SK-N-SH (cell line): Measurements from ENCODE around the gene CHD8. TPM values are rescaled to one million over a fixed set of nuclear protein-coding genes. Genes with fewer than 3 reads are reported as not detected.

Experiments
- CTCF ChIA-PET: fragments of 300-600, 350-600 bp; formaldehyde crosslinking; extraction: SDS; loops from one replicate; lab custom pipeline; 2021; lab: Yijun Ruan, JAX
- POLR2A ChIA-PET: fragments of 350-600 bp; sonication (Branson Sonifier 250); formaldehyde crosslinking; extraction: SDS; loops from one replicate; lab custom pipeline; 2020; ENCODE audit warnings: antibody characterized with exemption, inconsistent platforms; lab: Yijun Ruan, JAX
- DNase-seq: peaks from one replicate; pipeline ENCODE4 v3.0.0; 2012
- H2AFZ ChIP-seq: fragments of 200-600 bp; sonication (generic); 2 replicates; pipeline ENCODE4 v1.8.1; 2016; ENCODE audit warnings: antibody characterized with exemption, mild to moderate bottlenecking, low read depth
- H3F3A ChIP-seq: fragments of 200-600 bp; sonication (generic); replicated peaks from 2 replicates; pipeline ENCODE3; 2016; ENCODE audit warnings: antibody characterized with exemption, mild to moderate bottlenecking; ENCODE audit not compliant: insufficient read depth
- H3K27ac ChIP-seq, 2 experiments: fragments of 200-500 bp in 1 of 2; fragments of 200-600 bp in 1 of 2; sonication (Bioruptor generic) in 1 of 2; sonication (generic), shearing (Covaris generic) in 1 of 2; 2 replicates each; pipeline versions ENCODE4 v1.5.1 to v1.6.1; 2014 to 2016; ENCODE audit warnings: low read depth in 2 of 2, inconsistent platforms in 1 of 2, low read length in 1 of 2, mild to moderate bottlenecking in 1 of 2, mixed read lengths in 1 of 2
- H3K27me3 ChIP-seq: fragments of 200-600 bp; sonication (generic), shearing (Covaris generic); 2 replicates; pipeline ENCODE4 v1.6.1; 2016; ENCODE audit warnings: mixed run types; ENCODE audit not compliant: insufficient read depth
- H3K36me3 ChIP-seq, 2 experiments: fragments of 200-500 bp in 1 of 2; fragments of 200-600 bp in 1 of 2; sonication (Bioruptor generic) in 1 of 2; sonication (generic) in 1 of 2; replicated peaks in 1 of 2; 2 replicates each; pipeline versions ENCODE3 to v1.5.1; 2014 to 2016; ENCODE audit warnings: low read length in 1 of 2, mild to moderate bottlenecking in 1 of 2; ENCODE audit not compliant: insufficient read depth in 2 of 2, control insufficient read depth in 1 of 2
- H3K4me1 ChIP-seq, 2 experiments: fragments of 200-500 bp in 1 of 2; fragments of 200-600 bp in 1 of 2; sonication (Bioruptor generic) in 1 of 2; sonication (generic), shearing (Covaris generic) in 1 of 2; 2 replicates each; pipeline versions ENCODE4 v1.5.1 to v1.6.1; 2014 to 2016; ENCODE audit warnings: low read depth in 1 of 2, low read length in 1 of 2, mixed run types in 1 of 2; ENCODE audit not compliant: insufficient read depth in 2 of 2, control insufficient read depth in 1 of 2
- H3K4me2 ChIP-seq: fragments of 200-600 bp; sonication (generic), shearing (Covaris generic); 2 replicates; pipeline ENCODE4 v1.6.1; 2017; ENCODE audit warnings: mixed run types
- H3K4me3 ChIP-seq, 2 experiments: fragments of 200-500 bp in 1 of 2; fragments of 200-600 bp in 1 of 2; sonication (Bioruptor generic) in 1 of 2; sonication (generic), shearing (Covaris generic) in 1 of 2; 2 replicates each; pipeline versions ENCODE4 v1.5.1 to v1.8.1; 2014 to 2016; ENCODE audit warnings: low read depth in 2 of 2, inconsistent platforms in 1 of 2, low read length in 1 of 2, mild to moderate bottlenecking in 1 of 2, mixed read lengths in 1 of 2, moderate library complexity in 1 of 2
- H3K79me2 ChIP-seq: fragments of 200-600 bp; sonication (generic); 2 replicates; pipeline ENCODE4 v1.8.1; 2017; ENCODE audit warnings: mild to moderate bottlenecking; ENCODE audit not compliant: insufficient read depth
- H3K9ac ChIP-seq: fragments of 200-600 bp; sonication (generic); 2 replicates; pipeline ENCODE4 v1.6.1; 2017; ENCODE audit warnings: mixed run types
- H3K9me2 ChIP-seq: fragments of 200-600 bp; sonication (generic); 2 replicates; pipeline ENCODE4 v1.6.1; 2017; ENCODE audit warnings: mixed run types
- H3K9me3 ChIP-seq: fragments of 200-600 bp; sonication (generic); 2 replicates; pipeline ENCODE4 v1.6.1; 2017; ENCODE audit warnings: mixed run types, mild to moderate bottlenecking, moderate library complexity
- H4K20me1 ChIP-seq: fragments of 200-600 bp; sonication (generic); 2 replicates; pipeline ENCODE4 v1.6.1; 2017; ENCODE audit warnings: mild to moderate bottlenecking, mixed run types; ENCODE audit not compliant: insufficient read depth
- CHD2 ChIP-seq: fragments of 150-350 bp; IDR thresholded peaks from 2 replicates; pipeline ENCODE4 v1.6.1; 2018; ENCODE audit warnings: low read length; ENCODE audit not compliant: partially characterized antibody
- EP300 ChIP-seq, 2 experiments: IDR thresholded peaks; 2 replicates each; pipeline versions ENCODE4 v1.4.0 to v1.6.1; 2012; ENCODE audit warnings: borderline replicate concordance in 1 of 2, low read depth in 1 of 2, low read length in 1 of 2
- EZH2phosphoT487 ChIP-seq: fragments of 200-600 bp; sonication (generic); IDR thresholded peaks from 2 replicates; pipeline ENCODE4 v1.6.1; 2017; ENCODE audit warnings: low read depth, mixed run types, mild to moderate bottlenecking, antibody characterized with exemption, moderate library complexity, borderline replicate concordance
- FOXM1 ChIP-seq: IDR thresholded peaks from 2 replicates; pipeline ENCODE4 v1.4.0; 2012; ENCODE audit warnings: low read depth, mild to moderate bottlenecking
- MEF2A ChIP-seq: IDR thresholded peaks from 2 replicates; pipeline ENCODE4 v1.4.0; 2012; ENCODE audit warnings: low read depth, borderline replicate concordance
- MXI1 ChIP-seq: IDR thresholded peaks from 2 replicates; pipeline ENCODE4 v1.6.1; 2012; ENCODE audit warnings: mild to moderate bottlenecking, low read depth, low read length, improper control_type of control experiment
- NRF1 ChIP-seq: IDR thresholded peaks from 2 replicates; pipeline ENCODE4 v1.6.1; 2012; ENCODE audit warnings: low read depth, mild to moderate bottlenecking, low read length
- RAD21 ChIP-seq: IDR thresholded peaks from 2 replicates; pipeline ENCODE4 v1.6.1; 2012; ENCODE audit warnings: mild to moderate bottlenecking, low read length
- RCOR1 ChIP-seq: fragments of 150-350 bp; IDR thresholded peaks from 2 replicates; pipeline ENCODE4 v1.6.1; 2017; ENCODE audit warnings: antibody characterized with exemption, low read length
- RFX5 ChIP-seq: IDR thresholded peaks from 2 replicates; pipeline ENCODE4 v1.6.1; 2012; ENCODE audit warnings: mild to moderate bottlenecking, improper control_type of control experiment, low read length
- SIN3A ChIP-seq: IDR thresholded peaks from 2 replicates; pipeline ENCODE4 v1.6.1; 2012; ENCODE audit warnings: low read depth, mild to moderate bottlenecking, low read length, moderate library complexity, borderline replicate concordance
- SMC3 ChIP-seq: IDR thresholded peaks from 2 replicates; pipeline ENCODE4 v1.6.1; 2012; ENCODE audit warnings: low read depth, low read length, improper control_type of control experiment
- TAF1 ChIP-seq: IDR thresholded peaks from 2 replicates; pipeline ENCODE4 v1.6.1; 2012; ENCODE audit warnings: low read depth, mild to moderate bottlenecking, low read length, moderate library complexity, borderline replicate concordance
- TCF12 ChIP-seq: IDR thresholded peaks from 2 replicates; pipeline ENCODE4 v1.4.0; 2012
- YY1 ChIP-seq: IDR thresholded peaks from 2 replicates; pipeline ENCODE4 v1.4.0; 2012; ENCODE audit warnings: low read depth, mild to moderate bottlenecking
- WGBS: methylation state at CpG from one replicate; pipeline ENCODE4 v1.1.6; 2017; ENCODE audit warnings: low lambda C conversion rate; 5-methylcytosine and 5-hydroxymethylcytosine counted together
- polyA plus RNA-seq, 3 experiments: library from polyadenylated mRNA; depleted of rRNA; stranded (reverse); fragments of >200 nt; gene quantifications; 2 replicates each; pipeline ENCODE4 v1.2.3, GENCODE V29; 2012
- TF ChIP-seq, protein P1 (sequence below): IDR thresholded peaks from 2 replicates; pipeline ENCODE4 v1.4.0; 2012; ENCODE audit warnings: low read depth, borderline replicate concordance
- TF ChIP-seq, protein P2 (sequence below): IDR thresholded peaks from 2 replicates; pipeline ENCODE4 v1.4.0; 2012; ENCODE audit warnings: low read depth, borderline replicate concordance
- TF ChIP-seq, protein P3 (sequence below): fragments of 200-600 bp; sonication (generic); IDR thresholded peaks from 2 replicates; pipeline ENCODE4 v1.6.1; 2017; ENCODE audit warnings: antibody characterized with exemption, mild to moderate bottlenecking, moderate library complexity

CHD8 gene
- polyA plus RNA-seq, 1 of the 3 experiments (the other 2 are of a cell fraction): 25.3 TPM

DNA sequence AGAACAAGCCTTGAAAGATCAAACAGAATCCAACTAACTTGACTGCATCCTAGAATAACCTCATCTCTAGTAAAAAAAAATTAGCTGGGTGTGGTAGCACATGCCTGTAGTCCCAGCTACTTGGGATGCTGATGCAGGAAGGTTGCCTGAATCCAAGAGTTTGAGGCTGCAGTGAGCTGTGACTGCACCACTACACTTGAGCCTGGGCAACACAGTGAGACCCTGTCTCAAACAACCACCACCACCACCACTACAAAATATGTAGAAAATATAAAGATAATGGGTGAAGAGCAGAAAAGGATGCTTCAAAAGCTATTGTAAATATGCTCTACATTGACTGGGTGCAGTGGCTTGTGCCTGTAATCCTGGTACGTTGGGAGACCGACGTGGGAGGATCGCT is 99.4 kb downstream of the CHD8 start:
- peaks cover 4% of the 10 kb centered on the region for H3F3A ChIP-seq
- 100% methylated on average over 4 of the region's 4 CpGs for WGBS
- H3K9me3 ChIP-seq: no peaks in the 10 kb centered on the region
- H3K4me1 ChIP-seq: no peaks in the 10 kb centered on the region
- no peak for DNase-seq
- no peak overlapping the region for H3K27ac ChIP-seq
- H3K4me3 ChIP-seq: no peak overlapping the region
- no peaks in the 10 kb centered on the region for H3K9me2 ChIP-seq
- peaks cover 83 to 84% of the 10 kb centered on the region in 2 experiments for H3K36me3 ChIP-seq
- no peak overlapping the region for H3K9ac ChIP-seq
- TF ChIP-seq RCOR1: no peak
- TF ChIP-seq CHD2: no peak
- TF ChIP-seq MXI1: no peak
- no peak for TF ChIP-seq SMC3
- TF ChIP-seq TAF1: no peak
- TF ChIP-seq SIN3A: no peak
- no peak for TF ChIP-seq FOXM1
- TF ChIP-seq, protein P1, sequence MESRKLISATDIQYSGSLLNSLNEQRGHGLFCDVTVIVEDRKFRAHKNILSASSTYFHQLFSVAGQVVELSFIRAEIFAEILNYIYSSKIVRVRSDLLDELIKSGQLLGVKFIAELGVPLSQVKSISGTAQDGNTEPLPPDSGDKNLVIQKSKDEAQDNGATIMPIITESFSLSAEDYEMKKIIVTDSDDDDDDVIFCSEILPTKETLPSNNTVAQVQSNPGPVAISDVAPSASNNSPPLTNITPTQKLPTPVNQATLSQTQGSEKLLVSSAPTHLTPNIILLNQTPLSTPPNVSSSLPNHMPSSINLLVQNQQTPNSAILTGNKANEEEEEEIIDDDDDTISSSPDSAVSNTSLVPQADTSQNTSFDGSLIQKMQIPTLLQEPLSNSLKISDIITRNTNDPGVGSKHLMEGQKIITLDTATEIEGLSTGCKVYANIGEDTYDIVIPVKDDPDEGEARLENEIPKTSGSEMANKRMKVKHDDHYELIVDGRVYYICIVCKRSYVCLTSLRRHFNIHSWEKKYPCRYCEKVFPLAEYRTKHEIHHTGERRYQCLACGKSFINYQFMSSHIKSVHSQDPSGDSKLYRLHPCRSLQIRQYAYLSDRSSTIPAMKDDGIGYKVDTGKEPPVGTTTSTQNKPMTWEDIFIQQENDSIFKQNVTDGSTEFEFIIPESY: no peak
- TF ChIP-seq RAD21: no peak
- no peak for TF ChIP-seq RFX5
- TF ChIP-seq MEF2A: no peak
- no peak for TF ChIP-seq EZH2phosphoT487
- TF ChIP-seq EP300 (IDR thresholded peaks at IDR 0.05; ENCODE audit: borderline replicate concordance in 1 of 2, low read depth in 1 of 2, low read length in 1 of 2): no peak
- no peak for TF ChIP-seq YY1
- TF ChIP-seq, protein P2, sequence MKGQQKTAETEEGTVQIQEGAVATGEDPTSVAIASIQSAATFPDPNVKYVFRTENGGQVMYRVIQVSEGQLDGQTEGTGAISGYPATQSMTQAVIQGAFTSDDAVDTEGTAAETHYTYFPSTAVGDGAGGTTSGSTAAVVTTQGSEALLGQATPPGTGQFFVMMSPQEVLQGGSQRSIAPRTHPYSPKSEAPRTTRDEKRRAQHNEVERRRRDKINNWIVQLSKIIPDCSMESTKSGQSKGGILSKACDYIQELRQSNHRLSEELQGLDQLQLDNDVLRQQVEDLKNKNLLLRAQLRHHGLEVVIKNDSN: no peak
- TF ChIP-seq NRF1: no peak
- TF ChIP-seq, protein P3, sequence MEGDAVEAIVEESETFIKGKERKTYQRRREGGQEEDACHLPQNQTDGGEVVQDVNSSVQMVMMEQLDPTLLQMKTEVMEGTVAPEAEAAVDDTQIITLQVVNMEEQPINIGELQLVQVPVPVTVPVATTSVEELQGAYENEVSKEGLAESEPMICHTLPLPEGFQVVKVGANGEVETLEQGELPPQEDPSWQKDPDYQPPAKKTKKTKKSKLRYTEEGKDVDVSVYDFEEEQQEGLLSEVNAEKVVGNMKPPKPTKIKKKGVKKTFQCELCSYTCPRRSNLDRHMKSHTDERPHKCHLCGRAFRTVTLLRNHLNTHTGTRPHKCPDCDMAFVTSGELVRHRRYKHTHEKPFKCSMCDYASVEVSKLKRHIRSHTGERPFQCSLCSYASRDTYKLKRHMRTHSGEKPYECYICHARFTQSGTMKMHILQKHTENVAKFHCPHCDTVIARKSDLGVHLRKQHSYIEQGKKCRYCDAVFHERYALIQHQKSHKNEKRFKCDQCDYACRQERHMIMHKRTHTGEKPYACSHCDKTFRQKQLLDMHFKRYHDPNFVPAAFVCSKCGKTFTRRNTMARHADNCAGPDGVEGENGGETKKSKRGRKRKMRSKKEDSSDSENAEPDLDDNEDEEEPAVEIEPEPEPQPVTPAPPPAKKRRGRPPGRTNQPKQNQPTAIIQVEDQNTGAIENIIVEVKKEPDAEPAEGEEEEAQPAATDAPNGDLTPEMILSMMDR: no peak
- no peak for TF ChIP-seq TCF12
- no peaks in the 10 kb centered on the region for H3K27me3 ChIP-seq
- ChIA-PET CTCF (interaction anchor here (1.1 kb wide), 1 partner anchor 9 kb away, joined by 3 read pairs; no protein-coding TSS in a partner anchor), POLR2A (no interaction called here)
- H3K4me2 ChIP-seq: no peak overlapping the region
- H2AFZ ChIP-seq: no peak overlapping the region
- H4K20me1 ChIP-seq: no peaks in the 10 kb centered on the region
- H3K79me2 ChIP-seq: no peaks in the 10 kb centered on the region
